ENCODE data around the gene SND1.
A peak's percentile ranks its signal among the peaks of the same experiment; 100 is the strongest.

Gene SND1

GRCh38 chr7:128100225-128100948, 448.4 kb downstream of the SND1 start:
- no peak for TF ChIP-seq CTCF (IDR thresholded peaks at IDR 0.05; ENCODE audit: borderline replicate concordance, insufficient read depth, low read depth, low read length)
- H3K4me3 ChIP-seq (ENCODE audit: low read depth, low read length), result no peak overlapping the region

- no peak overlapping the region for H3K4me3 ChIP-seq (ENCODE audit: low read depth, low read length)
- TF ChIP-seq CTCF (IDR thresholded peaks at IDR 0.05; ENCODE audit: borderline replicate concordance, insufficient read depth, low read depth, low read length), result no peak
Observed at GRCh38 chr7:128100949-128101713, 449.1 kb downstream of the SND1 start.

GRCh38 chr7:128102490-128103291, 450.7 kb downstream of the SND1 start:
- no peak for TF ChIP-seq CTCF (IDR thresholded peaks at IDR 0.05; ENCODE audit: borderline replicate concordance, insufficient read depth, low read depth, low read length)
- no peak overlapping the region for H3K4me3 ChIP-seq (ENCODE audit: low read depth, low read length)

GRCh38 chr7:128103498-128104107, 451.6 kb downstream of the SND1 start:
- TF ChIP-seq CTCF (IDR thresholded peaks at IDR 0.05; ENCODE audit: borderline replicate concordance, insufficient read depth, low read depth, low read length), result no peak
- H3K4me3 ChIP-seq (ENCODE audit: low read depth, low read length), result peak overlapping the region; percentile 68

- no peak for TF ChIP-seq CTCF (IDR thresholded peaks at IDR 0.05; ENCODE audit: borderline replicate concordance, insufficient read depth, low read depth, low read length)
- H3K4me3 ChIP-seq (ENCODE audit: low read depth, low read length), result peak overlapping the region; percentile 68
Observed at GRCh38 chr7:128104108-128104742, 452.2 kb downstream of the SND1 start.

GRCh38 chr7:128105228-128106022, 453.4 kb downstream of the SND1 start:
- H3K4me3 ChIP-seq (ENCODE audit: low read depth, low read length), result no peak overlapping the region

More at GRCh38 chr7:128105228-128106022, 453.4 kb downstream of the SND1 start:
- no peak for TF ChIP-seq CTCF (IDR thresholded peaks at IDR 0.05; ENCODE audit: borderline replicate concordance, insufficient read depth, low read depth, low read length)

Data from GM12875 (cell line).